HuH-7.5 (cell line): ENCODE measurements around the gene SNRPA1.
"Not testable (repeated sequence)": the region's sequence is repeated elsewhere in the genome, so short reads cannot be mapped to it uniquely, and the experiment has no call there.

ENCODE experiments used
- DNase-seq: peaks from one replicate; pipeline ENCODE4 v3.0.0; 2011; ENCODE audit warnings: low spot score

The SNRPA1 gene

DNA sequence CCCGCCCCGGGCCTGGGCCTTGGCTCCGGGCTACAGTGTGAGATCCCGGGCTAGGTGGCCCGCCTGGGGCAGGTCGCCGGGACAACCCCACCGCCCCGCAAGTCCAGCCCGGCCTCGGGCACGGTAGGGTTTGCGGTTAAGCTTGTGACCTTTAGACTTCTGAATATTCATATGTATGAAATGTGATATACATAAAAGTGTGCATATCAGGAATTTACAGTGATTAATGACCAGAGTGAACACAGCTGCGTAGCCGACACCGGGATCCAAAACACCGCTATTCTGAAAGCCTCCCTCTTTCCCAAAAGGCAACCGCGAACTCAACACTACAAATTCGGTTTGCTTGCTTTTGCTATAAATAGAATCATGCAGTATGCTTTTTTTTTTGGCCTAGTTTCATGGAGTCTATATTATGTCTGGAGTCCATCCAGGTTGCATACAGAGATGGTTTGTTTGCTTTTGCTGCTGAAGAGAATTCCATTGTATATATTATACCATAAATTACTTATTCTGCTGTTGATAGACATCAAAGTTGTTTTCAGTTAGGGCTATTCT lies 636 bp upstream of the SNRPA1 start:
- peak; percentile 77 for DNase-seq

DNA sequence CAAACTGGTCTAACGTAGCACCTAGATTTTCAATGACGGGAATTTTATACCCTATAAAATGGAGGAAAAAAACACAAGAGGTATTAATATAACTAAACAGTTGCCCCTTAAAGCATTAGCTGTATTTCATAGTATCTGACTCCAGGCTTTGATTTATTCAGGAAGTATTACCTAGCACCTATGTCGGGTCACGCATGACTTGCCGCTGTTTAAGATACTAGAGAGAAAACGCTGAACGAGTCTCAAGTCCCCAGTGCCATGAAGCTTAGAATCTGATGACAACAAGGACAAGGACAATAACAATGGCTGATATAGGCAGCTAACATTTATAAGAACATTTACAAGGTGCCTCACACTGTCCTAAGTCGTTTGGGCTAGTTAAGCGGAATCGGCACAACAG lies 1.9 kb downstream of the SNRPA1 start:
- no peak for DNase-seq

DNA sequence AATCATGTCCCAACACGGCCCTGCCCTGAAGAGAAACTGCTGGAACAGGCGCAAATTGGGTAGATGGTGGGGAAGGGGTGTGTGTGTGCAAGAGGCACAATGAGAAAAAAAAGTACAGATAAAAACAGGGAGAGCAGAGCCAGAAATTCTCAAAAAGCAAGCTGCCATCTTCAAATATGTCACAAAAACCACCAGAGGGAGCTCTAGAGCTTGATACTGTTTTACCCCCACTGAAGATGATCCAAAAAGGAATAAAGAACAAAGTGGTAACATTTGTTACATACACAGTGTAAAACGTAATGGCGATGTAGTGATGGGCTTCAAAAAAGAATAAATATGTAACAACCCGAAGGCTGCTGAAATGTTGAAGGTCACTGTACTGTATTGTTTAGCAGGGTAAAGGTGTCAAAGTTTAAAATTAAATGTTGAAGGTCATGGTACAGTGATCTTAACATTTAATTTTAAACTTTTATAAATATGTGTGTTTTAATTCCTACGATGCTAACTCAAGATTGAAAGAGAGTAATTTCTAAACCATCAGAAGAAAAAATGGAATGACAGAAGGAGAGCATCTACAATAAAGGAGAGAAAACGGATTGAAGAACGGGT lies 6.0 kb downstream of the SNRPA1 start:
- DNase-seq = peak; percentile 72

DNA sequence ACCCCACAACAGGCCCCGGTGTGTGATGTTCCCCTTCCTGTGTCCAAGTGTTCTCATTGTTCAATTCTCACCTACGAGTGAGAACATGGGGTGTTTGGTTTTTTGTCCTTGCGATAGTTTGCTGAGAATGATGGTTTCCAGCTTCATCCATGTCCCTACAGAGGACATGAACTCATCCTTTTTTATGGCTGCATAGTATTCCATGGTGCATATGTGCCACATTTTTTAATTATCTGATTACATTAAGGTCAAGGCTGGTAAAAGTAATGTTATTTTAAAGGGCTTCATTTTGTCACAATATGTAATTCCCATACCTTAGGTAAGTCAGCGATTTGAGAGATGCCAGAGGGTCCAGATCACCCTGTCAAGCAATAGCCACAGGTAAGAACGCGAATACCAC lies 7.7 kb downstream of the SNRPA1 start:
- not testable (repeated sequence) for DNase-seq

DNA sequence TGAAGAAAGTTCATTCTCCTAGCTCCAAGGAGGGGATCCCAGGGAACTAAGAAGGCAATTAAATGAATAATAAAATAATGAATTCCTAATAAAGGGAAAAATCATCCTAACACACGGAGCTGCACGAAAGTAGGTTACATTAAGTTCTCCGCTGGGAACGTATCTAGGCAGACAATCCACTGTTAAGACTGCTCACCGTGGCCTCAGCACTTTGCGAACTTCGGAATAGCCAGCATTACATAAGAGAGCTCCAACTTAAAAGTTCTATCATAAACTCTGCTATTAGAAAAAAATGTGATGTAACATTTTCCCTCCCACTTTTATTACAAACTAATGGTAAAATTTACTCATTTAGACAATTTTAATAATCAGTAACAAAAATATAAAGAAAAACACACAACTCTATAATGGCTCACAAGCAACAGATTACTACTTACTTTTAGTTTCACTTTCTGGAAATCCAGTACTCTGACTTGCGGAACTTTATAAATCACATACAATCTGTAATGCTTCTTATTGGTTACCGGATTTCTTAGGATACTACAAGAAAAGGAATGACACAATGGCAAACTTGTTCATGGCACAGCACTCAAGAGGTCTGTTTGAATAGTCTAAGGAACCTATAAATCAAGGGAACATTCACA lies 8.5 kb downstream of the SNRPA1 start:
- DNase-seq = no peak

DNA sequence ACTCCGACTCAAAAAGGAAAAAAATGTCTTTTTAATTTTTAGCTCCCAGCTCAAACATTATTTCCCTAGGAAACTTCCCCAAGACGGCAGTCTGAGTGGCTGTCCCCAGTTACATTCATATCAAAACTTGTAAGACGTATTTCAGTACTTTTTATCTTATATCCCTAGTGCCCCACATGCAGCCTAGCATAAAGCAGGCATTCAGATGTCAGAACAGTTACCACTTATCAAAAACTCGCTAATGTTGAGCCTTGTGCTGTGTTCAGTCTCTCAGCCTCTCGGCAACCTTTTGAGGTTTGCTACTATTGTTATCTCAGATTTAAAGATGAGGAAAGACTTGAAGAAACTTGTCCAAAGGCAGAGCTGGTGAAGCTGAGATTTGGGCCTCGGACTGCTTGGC lies 11.1 kb downstream of the SNRPA1 start:
- DNase-seq = no peak

DNA sequence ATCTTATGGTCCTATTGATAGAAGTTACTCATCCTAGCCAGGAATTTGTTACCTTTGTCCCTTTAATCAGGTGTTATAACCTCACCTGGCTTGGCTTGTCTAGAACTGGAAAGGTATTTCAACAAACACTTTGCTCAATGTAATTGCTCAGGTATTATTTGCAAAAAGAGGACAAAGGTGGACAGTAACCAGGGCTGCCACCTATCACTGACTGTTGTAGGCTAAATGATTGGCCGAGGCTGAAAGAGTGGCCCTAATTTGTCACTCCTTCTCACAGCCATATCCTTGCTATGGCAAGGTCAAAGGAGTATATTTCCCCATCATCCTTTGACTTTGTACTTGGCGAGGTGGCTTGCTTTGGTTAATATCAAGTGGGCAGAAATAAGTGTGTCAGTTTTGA lies 15.0 kb downstream of the SNRPA1 start:
- no peak for DNase-seq

DNA sequence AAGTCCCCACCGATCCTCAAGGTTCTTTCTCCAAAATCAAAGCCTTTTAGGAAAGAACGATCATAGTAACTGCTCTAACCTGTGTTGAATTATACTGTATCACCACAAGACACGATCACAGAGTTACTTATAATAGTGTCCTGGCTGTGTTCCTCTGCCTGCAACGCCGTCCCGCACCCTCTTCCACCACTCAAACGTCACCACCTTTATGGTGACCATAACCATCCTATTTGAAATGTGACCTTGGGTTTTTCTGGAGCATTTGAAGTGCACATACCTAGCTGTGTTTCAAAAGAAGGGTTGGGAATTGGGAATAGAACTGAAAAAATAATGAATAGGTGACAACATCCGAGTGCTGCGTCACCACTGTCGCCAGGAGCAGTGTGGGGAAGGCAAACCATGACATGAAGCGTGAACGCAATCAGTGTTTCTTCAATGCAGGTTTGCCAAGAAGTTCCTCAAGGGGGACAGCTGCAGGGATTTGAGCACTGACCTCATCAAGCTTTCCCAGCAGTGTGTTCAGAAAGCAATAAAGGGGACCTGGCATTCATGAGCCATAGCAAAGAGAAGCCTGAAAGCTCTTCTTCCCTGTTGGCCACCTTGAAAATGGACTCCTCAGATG lies 17.0 kb downstream of the SNRPA1 start:
- no peak for DNase-seq

DNA sequence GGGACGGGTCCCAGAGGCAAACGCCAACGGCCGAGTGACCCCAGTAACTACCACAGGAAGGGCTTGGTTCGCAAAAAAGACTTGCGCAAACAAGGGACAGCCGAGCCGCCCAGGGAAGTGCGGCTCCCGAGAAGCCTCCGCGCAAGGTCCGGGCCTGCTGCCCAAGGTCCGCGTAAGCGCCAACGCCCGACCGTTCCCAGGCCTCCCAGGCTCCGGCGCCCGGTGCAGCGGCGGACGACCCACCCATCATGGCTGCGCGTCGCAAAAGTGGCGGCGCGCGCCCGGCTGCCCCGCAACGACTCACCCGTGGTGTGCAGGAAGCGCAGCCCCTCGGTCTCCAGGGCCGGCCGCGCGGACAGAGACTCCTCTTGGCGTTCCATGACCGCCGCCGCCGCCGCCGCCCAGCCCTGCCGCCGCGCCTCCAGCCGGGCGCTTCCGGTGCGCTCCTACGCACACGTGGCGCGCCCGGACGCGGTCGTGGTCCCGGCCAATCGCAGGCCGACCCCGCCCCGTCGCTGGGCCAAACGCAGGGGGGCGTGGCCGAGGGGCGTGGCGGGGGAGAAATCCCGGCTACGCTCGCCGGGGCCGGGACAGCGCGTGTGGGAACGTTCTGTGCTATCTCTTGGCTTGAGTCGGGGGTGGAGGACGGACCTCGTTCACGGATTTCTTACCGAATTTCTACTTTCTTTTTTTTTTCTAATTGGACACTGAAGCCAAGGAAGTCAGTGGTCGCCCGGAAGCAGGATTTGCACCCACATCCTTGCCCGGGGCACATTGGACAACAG lies 17.8 kb downstream of the SNRPA1 start, which contains the start of gene SELENOS:
SELENOS (minus strand) TSS at position 448 of the 785 bp plus-strand sequence; CDS start at position 380, 68 bp downstream.
- peak; percentile 83 for DNase-seq

DNA sequence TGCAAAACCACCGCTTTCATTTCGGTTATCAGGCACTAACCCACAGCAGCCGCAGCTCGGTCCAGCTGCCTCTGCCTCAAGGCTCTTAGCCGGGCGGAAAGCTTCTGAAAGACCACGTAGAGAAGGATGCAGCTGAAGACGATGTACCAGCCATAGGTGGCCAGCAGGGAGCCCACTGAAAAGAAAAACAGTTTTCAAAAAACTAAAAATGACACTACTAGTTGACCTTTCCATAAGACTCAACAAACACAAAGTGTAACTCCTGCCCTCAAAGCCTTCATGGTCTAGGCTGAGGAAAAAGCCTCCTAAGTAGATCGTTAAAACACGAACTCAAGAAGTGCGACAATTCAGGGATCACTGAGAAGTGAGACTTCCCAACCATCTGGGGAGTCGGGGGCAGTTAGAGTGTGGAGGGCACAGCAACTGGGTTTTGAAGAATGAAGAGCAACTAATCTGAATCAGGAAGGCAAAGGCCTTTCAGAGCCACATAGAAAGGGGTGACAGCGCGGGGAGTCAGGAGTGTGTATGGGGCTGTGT lies 18.5 kb downstream of the SNRPA1 start:
- DNase-seq = no peak

DNA sequence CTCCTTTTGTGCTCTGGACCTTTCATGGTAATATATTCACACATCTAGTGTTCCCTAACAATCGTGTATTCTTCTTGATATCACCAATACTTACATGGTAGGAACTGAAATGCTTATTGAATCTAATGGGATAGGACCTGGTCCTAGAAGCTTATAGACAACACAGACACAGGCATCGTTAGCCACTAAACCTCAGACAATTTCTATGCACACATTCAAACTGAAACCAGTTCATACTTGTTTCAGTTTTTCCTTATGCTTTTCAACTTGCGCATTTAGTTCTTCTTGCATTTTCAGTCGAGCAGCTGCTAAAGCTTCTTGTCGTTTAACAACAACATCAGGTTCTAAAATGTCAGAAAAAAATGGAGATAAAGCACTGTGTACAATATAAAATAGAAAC lies 20.0 kb downstream of the SNRPA1 start:
- no peak for DNase-seq

DNA sequence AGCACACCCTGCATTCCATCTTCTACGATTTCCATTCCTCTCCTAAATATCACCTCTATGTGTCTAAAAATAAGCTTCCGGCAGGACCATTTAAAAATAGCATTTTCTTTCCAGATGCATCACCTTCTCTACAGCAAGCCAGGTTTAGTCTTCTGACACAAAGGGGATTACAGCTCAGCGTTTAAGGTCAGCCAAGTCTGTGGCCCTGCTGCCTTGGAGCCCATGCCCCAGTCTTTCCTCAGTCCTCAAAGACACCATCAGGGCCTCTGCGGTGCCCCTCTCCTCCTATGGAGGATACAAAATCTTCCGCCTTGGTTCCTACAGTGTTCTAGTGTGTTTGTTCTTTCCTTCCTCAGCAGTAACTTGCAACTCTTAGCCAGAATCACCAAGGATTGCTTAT lies 21.5 kb downstream of the SNRPA1 start:
- no peak for DNase-seq

DNA sequence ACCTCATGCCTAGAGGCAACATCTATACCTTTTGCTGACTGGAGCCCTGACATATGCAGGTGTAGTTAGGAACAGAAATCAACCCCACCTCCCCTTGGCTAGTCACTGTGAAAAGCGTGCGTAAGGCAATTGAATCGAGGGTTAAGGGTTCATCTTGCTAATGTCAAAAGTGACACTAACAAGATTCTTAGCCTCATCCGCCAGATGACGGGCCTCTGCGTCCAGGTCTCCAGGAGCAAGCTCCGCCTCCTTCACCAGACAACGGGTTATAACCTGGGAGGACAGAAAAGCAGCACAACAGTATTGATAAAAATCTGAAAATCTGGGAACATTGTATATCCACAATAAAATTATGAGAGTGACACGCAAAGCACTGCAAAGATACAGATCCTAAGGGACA lies 22.5 kb downstream of the SNRPA1 start:
- DNase-seq = no peak

DNA sequence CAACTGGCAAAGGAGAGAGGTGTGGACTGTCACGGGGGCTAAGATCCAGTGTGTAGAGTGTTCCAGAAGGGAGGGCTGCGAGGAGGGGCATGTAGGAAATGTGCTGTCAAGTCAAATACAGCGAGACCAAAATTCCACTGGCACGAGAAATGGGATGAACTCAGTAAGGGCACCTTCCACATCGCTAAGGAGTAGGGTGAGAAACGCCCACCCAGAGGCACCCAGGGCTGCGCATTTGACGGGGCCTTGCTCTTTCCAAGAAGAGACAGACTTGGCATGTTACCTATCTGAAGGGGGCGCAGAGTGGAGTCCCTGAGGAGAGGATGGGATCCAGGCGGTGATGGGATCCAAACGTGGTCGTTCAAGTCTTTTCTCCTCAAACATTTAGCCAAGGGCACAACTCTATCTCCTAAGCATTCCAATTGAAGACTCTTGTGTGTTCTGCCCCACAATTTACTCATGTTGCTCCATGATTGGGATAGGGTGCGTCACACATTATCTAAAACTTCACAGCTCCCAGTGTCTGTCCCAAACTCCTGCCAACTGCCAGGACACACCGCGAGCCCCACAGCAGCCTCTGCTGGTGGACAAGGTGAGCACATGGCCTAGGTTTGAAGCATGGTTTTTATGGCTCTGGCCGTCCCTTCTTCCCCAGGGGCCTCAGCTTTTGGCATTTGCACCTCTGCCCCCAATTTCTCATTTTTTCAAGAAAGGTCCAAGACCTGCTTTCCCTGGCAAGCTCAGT lies 25.4 kb downstream of the SNRPA1 start:
- DNase-seq = no peak

DNA sequence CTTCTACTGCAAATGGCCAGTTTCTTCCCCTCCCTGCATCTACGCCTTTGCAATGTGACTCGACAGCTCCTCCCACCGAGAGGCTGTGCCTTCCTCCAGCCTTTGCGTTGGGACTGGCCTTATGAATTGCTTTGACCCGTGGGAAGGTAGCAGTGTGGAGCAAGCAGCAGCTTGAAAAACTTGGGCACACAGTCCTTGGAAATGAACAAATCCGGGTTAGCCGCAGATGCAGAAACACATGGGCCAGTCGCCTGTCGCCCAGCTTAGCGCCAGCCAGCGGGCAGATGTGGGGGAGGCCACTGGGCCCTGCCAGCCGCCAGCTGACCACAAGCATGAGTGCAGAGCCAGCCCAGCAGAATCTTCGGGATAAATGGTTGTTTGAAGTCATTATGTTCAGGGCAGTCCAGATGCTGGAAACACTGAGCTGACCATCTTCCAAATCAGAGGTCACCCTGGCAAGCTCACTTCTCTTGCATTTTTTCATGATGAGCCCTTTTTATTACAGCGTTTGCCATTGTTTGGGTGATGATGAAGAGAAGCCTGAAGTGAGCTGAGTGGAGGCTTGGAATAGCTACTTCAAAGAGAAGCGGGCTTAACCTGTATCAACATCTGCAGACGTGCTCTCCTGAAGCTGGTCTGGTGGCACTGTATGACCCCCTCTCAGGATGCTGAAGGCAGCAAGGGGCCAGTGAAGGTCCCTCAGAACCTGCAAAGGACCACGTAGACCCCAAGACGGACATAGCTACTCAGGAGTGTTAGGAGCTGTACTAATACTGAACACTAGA lies 27.5 kb downstream of the SNRPA1 start:
- DNase-seq = no peak

DNA sequence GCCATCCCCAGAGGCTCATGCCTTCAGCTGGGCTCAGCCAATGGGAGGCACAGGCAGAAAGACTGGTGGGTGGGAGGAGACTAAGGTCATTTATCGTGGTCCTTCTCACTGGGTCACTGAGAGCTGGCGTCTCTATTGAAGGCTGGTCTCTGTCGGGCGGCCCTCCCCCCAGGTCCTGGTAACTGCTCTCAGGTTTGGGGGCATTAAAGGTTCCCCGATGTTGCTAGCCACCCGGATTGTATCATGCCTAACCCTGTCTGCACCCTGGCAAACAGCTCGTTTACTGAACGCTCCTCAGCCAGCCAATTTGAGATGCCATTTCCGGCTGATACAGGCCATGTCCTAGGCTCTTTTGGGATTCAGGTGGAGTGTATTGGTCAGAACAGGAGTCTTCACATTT lies 28.3 kb downstream of the SNRPA1 start:
- DNase-seq = no peak

DNA sequence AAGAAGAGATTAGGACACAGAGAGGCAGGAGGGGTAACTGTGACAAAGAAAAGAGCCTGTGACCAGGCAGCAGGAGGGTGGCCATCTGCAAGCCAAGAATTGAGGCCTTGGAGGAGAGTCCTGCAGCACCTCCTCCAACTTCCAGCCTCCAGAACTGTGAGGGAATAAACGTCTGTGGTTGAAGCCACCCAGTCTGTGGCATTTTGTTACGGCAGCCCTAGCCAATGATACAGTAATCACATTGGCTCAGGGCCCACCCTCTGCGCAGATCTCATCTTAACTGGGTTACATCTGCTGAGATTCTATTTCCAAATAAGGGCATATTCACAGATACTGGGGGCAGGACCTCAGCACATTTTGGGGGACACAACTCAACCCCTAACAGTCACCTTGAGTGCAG lies 29.0 kb downstream of the SNRPA1 start:
- DNase-seq = no peak

DNA sequence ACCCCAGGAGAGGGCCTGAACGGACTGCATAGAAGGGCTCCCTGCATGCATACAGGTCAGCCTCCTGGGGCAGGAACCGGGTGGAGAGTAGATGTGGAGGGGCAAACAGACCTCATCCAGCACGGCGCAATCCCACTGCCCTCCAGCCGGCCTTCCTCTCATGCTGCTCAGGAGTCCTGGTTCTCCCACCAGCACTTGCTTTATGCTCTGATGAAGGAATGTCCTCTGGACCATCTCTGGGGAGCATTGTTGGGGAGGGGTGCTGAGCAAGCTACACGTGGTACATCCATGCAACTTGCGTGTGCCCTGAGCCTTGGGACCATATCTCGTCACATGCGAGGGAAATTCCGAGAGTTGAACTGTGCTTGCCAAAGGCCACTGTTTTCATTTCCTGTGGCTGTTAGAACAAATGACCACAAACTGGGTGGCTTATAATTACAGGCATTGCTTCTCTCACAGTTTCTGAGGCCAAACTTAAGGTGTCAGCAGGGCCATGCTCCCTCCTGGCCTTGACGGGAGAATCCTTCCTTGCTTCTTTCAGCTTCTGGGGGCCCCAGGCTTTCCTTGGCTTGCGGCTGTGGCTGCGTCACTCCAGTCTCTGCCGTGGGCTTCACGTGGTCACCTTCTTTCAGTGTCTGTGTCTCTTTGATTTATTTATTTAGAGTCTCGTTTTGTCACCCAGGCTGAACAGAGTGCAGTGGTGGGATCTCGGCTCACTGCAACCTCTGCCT lies 30.0 kb downstream of the SNRPA1 start:
- DNase-seq = no peak

DNA sequence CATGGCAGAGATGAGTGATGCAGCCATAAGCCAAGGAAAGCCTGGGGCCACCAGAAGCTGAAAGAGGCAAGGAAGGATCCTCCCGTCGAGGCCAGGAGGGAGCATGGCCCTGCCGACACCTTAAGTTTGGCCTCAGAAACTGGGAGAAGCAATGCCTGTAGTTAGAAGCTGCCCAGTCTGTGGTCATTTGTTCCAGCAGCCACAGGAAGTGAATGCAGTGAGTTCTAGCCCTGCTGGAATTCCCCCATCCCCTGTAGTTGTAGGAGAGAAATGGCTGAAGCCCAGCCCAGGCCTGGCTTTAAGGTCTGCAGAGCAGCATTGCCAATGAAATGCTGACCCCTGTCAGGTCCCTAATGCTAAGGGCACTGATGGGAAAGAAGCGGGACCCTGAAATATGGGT lies 31.0 kb downstream of the SNRPA1 start:
- DNase-seq = no peak

DNA sequence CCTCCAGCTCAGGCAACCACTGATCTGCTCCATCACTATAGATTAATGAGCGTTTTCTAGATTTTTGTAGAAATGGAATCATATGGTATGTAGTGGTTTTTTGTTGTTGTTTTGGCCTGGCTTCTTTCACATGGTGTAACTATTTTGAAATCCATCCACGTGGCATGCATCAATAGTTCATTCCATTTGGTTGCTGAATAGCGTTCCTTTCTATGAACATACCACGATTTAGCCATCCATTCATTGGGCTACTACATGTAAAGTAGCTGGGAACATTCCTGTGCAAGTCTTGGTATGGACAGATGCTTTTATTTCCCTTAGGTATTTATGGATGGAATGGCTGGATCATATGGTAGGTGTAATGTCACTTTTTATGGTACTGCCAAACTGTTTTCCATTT lies 32.5 kb downstream of the SNRPA1 start:
- no peak for DNase-seq
